HG03060 (cell line): ENCODE results near the gene LILRB3.

Source experiments
- ATAC-seq: cut with Tn5 transposase; IDR thresholded peaks from one replicate; pipeline ENCODE4 v1.9.1; 2021; ENCODE audit warnings: low read depth, moderate number of reproducible peaks; ENCODE audit not compliant: unreplicated experiment

The LILRB3 gene

GRCh38 chr19:54169149-54169740 is 53.6 kb downstream of the LILRB3 start:
- no peak for ATAC-seq

- no peak for ATAC-seq
Measured at GRCh38 chr19:54168174-54168917, 54.5 kb downstream of the LILRB3 start.
